Measurements from ENCODE around the gene ITGB3.
"Not testable (repeated sequence)": the region's sequence is repeated elsewhere in the genome, so short reads cannot be mapped to it uniquely, and the experiment has no call there.

ITGB3 gene

GRCh38 chr17:47250855-47251254 lies 2.8 kb upstream of the ITGB3 start:
- no peak for DNase-seq

DNA sequence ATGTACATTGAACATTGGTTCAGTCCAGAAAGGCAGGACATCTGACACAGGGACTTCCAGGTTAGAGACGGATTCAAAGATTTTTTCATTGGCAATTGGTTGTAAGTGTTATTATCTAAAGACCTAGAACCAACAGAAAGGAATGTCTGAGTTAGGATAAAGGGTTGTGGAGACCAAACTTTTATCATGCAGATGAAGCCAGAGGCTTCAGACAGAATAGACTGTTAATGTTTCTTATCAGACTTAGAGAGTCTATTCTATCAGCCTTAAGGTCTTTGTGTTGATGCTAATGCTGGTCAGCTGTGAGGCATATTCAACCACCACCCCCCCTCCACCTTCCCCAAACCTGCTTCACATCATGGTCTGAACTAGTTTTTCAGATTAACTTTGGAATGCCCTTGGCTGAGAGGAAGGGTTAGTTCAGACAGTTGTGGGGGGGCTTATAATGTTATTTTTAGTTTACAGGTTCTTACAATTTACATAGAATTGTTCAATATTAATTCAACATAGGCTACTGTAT lies 2.1 kb upstream of the ITGB3 start:
- DNase-seq: no peak

DNA sequence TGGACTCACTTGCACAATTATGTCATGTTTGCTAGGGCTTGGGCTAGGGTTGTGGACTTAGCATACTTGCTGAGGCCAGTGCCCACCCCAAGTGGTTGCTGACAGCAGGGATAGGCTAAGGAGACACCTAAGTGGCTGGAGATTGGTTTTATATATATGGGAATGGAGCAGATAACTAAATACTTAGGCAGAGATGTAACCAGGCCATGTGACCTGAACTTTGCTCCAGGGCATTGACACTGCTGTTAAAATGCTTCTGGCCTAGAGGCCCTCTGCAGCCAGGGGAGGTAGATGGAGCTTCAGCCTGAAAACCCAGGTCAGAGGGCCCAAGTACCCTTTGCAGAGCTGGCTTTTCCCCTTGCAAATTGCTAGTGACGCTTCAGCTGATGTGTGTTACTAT lies 1.4 kb upstream of the ITGB3 start:
- DNase-seq: no peak

DNA sequence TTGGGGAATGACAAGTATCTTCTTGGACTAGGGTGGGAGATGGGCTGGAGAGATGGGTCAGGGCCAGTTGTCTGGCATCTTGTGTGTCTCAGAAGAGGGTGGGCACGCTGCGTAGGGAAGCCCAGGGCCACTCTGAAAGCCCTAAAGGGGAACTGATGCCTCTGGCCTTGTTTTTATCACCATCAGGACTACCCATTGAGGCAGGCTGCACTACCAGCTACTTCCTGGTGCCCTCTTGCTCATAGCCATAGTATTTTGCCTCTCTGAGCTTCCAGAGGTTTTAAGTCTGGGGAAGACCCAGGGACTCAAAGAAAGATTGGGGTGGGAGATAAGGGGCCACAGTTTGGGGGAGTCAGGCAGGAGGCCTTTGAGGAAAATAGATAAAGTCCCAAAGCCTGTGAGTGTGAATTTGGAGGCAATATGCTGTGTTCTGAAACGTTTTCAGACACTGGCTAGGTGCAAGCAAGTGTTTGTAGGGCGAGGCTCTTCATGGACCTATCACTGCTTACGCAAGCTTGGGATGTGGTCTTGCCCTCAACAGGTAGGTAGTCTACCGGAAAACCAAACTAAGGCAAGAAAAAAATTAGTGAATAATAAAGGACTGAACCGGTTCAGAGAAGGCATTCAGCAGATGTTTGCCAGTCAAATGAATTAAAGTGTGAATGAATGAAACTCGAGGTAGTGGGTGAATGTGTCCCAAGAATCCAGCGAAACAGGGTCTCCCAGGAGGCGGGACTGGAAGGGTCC lies 688 bp upstream of the ITGB3 start:
- DNase-seq: no peak

GRCh38 chr17:47254403-47254943 lies 846 bp downstream of the ITGB3 start:
- no peak for DNase-seq

DNA sequence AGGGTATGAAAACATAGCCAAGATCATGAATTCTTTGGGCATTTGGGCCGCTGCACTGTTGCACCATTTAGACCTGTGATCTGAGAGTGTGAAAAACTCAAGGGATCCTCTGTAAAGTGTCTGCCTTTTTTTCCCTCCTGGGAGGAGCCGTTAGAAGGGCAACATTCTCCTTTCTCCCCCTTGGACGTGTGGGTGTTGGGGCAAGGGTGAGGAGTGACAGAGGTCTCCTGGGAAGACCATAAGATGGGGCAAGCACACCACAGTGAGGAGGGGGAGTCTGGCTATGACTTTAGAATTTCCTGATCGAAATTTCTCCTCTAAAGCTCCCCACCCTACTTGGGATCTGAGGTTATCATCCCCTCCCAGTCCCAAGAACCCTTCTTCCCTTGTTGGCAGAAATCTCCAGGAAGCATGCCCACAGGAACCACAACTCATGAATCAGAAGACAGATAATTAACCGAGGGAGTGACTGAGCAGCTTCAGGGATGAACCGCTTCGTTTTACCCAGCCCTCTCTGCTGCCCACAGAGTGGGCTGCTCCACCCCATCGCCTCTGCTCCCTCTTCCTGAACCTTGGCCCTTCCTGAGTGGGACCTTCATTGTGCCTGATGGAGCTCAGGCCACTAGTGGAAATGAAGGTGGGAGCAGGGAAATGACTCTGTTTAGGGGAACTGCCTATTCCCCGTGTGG lies 4.2 kb downstream of the ITGB3 start:
- DNase-seq: no peak

GRCh38 chr17:47262586-47262985 lies 9.0 kb downstream of the ITGB3 start:
- no peak for DNase-seq

GRCh38 chr17:47264166-47264565 lies 10.5 kb downstream of the ITGB3 start:
- no peak for DNase-seq

- no peak for DNase-seq
Observed at GRCh38 chr17:47265983-47266541, 12.4 kb downstream of the ITGB3 start.

DNA sequence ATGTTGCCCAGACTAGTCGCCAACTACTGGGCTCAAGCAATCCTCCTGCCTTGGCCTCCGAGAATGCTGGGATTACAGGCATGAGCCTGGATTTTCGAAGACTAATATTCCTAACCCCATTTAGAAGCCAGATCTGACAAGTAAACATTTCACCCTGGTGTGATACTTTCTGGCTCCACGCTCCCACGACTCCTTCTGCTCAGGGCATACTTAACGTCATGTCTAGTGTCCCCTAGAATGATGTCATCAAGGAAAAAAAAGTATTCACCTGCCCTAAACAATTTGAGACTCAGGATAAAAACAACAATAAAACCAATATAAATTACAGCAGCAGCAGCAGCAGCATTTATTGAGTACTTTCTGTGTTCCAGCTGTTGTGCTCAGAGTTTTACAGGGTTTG lies 13.2 kb downstream of the ITGB3 start:
- DNase-seq: no peak

DNA sequence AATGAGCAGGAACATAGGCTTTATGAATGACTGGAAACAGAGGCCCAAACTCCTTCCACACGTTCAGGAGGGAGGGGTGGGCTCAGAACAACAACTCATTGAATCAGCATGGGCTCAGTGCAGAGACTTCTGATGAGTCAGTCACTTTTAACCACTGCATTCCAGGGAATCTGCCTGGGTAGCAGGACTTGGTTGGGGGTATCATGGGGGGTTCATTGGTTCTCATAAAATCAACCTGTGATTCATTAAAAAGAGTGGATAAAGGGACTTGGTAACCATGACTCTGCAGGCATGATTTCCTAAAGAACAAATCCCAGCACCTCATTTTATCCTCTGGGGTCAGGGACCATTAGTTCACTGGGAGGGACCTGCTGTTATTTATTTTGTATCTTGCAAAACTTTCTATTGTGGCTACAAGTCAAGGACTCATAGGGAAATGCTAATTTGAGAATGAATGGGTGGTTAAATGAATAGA lies 13.8 kb downstream of the ITGB3 start:
- no peak for DNase-seq

- not testable (repeated sequence) for DNase-seq
Observed at GRCh38 chr17:47268964-47269363, 15.3 kb downstream of the ITGB3 start.

DNA sequence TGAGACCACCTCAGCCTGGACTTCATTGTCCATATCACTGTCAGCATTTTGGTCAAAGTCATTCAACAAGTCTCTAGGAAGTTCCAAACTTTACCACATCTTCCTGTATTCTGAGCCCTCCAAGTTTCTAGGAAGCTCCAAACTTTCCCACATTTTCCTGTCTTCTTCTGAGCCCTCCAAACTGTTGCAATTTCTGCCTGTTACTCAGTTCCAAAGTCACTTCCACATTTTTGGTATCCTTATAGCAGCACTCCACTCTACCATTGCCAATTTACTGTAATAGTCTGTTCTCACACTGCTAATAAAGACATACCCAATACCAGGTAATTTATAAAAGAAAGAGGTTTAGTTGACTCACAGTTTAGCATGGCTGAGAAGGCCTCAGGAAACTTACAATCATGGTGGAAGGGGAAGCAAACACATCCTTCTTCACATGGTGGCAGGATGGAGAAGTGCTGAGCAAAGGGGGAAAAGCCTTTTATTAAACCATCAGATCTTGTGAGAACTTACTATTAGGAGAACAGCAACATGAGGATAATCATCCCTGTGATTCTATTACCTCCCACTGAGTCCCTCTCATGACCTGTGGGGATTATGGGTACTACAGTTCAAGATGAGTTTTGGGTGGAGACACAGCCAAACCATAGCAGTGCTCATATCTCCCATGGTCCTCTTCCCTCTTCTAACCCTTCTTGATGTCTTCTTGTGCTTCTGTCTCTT lies 16.1 kb downstream of the ITGB3 start:
- DNase-seq: not testable (repeated sequence)

GRCh38 chr17:47270946-47271705 lies 17.5 kb downstream of the ITGB3 start:
- no peak for DNase-seq

DNA sequence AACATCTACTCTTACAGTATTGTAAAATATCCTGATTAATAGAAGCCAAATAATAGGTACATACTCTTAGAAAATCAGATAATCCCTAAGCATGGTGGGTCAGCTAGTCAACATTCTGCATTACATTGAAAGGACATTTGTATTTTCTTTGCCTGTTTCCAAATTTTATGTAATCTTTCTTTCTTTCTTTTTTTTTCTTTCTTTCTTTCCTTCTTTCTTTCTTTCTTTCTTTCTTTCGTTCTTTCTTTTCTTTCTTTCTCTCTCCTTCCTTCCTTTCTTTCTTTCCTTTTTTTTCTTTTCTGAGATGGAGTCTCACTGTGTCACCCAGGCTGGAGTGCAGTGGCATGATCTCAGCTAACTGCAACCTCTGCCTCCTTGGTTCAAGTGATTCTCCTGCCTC lies 18.9 kb downstream of the ITGB3 start:
- DNase-seq: no peak

GRCh38 chr17:47273245-47273644 lies 19.6 kb downstream of the ITGB3 start:
- DNase-seq: no peak

GRCh38 chr17:47274319-47275069 lies 20.9 kb downstream of the ITGB3 start:
- no peak for DNase-seq

DNA sequence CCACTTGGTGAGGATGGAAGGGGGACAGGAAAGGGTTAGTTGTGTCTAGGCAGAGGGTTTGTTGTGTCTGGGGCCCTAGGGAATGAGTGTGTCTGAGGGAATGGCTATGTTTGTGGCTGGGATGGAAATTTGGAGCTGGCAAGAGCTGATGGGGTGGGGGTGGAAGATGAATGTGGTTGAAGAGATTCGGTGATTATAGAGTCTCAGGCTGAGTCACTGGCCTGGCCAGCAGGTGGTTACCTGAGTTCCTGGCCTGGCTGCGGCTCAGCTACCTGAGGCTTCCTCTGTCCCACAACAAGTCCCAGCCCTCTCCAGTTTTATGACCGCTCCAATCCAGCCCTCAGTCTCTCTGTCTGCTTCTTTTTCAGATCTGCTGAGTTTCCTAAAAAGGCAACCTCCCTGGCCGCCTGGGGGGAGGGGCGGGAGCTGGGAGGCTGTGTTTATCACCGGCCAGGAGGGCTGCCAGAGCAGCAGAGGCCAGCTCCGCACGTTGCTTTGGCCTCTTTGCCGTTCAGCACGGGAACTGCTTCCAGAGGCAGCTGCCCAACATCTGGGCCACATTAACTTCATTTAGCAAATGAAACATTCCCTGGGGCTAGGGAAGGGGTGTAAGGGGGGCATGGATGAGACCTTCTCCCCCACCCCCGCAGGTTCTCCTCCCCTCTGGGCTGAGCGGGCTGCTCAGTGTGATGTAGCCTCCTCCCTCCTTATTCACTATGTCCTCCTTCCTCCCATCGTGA lies 21.8 kb downstream of the ITGB3 start:
- DNase-seq: no peak

DNA sequence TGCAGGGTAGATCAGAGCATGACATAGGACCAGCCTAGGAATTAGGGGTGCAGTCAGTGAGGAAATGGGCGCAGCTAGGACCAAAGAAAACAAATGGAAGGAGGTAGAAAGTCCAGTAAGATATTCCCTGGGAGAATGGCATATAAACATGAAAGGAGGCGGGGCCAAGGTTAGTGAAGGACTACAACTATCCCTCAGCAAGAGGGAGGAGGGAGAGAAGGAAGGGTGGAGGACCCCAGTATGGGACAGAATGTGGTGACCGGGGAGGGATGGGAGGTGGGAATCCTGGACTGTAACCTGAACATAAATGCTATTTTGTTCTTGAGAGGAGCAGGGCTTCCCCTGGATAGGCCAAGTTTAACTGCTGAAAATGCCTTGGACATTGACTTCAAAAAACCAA lies 22.8 kb downstream of the ITGB3 start:
- DNase-seq: no peak

GRCh38 chr17:47276868-47277267 lies 23.2 kb downstream of the ITGB3 start:
- DNase-seq: no peak

DNA sequence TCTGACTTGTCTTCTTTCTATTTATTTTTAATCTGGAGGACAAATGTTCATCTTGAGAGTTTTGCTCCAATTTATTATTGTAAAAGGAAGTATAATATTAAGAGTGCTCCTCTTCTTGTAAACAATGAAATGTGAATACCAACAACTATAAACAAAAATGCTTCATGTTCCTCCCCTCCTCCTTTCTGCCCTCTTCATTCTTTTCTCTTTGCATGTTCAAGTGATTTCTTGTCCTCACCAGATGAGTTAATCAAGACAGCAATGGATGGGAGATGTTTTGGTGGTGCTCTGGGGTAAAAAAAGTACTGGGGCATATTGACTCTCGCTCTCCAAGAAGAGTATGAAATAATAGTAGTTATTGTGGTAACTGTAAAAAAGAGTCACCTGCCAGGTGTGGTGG lies 24.3 kb downstream of the ITGB3 start:
- no peak for DNase-seq
